Activated CD4-positive, CD25-positive, alpha-beta regulatory T cell treated with anti-CD3 and anti-CD28 coated beads, Interleukin-2, amount 50 U/mL, for 72 hours (primary cell): ENCODE measurements around the gene ZNF230.
A peak's percentile ranks its signal among the peaks of the same experiment; 100 is the strongest.

Experiments
- DNase-seq: peaks from one replicate; pipeline ENCODE4 v3.0.0; 2021

The ZNF230 gene

DNA sequence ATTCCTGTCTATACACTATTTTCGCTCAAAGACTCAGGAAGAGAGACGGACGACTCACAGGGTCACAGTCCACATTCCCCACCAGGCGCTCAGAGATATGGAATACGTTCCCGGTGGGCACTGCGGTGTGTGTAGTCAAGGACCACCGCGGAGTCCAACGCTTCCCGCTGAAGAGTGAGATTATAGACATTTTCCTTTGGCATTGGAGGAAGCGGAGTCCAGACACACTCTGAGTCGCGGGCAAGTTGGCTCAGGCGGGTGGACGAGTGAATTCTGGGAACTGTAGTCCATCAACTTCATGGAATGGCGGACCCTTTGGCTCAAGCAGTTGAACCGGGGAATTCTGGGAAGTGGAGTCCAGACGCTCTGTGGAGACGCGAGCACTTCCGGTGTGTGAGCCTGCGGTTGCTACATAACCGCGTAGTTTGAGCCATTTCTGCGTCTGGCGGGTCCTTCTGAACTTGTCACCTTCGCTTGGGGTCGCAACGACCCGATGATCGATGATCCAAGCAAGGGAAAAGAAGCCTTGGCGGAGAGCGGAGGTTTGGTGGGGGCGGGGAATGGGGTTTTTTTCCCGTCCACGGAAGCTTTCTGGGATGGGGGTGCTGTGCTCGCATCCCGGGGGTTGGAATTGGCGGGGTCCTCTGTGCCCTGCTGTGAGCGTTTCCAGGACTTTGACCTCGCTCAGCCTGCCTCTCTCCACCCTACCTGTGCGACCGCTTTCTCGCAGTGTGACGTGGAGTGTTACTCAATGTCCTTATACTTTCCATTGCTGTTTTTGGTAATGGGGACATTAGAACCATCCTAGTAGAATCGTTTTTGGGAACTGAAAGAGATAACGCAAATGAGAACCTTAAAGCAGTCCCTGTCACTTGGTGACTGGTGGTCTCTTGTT is at the start of gene ZNF230:
Gene ZNF230, plus strand, starts transcription at position 392 of the 895 bp plus-strand sequence. CDS start 4,122 bp downstream, outside the sequence.
- DNase-seq, result peak; percentile 68

- DNase-seq, result no peak
These were observed 45.9 kb upstream of the ZNF230 start for GRCh38 chr19:43956827-43957226.

DNA sequence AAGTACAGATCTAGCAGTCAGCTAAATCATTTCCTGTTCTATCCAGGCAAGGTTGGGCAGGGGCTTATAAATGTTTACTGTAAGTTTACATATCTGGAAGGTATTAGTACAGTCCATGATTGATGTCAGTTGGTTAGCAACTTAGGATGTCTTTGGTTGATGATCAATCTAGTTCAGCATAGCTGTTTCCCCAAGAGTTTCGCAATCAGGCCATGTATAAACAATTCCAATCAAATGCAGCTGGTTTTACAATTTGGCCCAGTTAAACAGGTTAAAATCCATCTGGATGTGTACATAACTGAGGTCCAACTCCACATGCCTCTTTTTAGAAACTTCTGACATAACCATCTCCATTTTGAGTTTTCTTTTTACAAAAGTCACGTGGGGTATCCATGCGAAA is 44.9 kb upstream of the ZNF230 start:
- no peak for DNase-seq

DNA sequence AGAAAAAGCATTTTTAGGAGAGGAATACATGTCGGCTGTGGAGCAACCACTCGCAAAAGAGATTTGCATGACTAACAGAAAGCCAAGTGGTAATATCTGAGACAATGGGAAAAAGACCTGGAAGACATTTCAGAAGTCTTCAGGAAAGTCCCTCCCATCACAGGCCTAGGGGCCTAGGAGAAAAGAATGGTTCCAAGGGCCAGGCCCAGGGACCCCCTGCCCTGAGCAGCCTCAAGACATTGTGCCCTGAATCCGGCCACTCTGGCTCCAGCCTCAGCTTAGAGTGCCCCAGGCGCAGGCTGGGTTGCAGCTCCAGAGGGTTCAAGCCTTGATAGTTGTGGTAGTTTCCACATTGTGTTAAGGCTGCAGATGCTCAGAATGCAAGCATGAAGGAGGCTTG is 42.3 kb upstream of the ZNF230 start:
- no peak for DNase-seq

GRCh38 chr19:43966079-43966694 is 36.6 kb upstream of the ZNF230 start:
- DNase-seq, result no peak

GRCh38 chr19:43976732-43977131 is 26.0 kb upstream of the ZNF230 start:
- no peak for DNase-seq

GRCh38 chr19:43983544-43983911 is 19.2 kb upstream of the ZNF230 start:
- no peak for DNase-seq

- peak; percentile 72 for DNase-seq
These were observed 18.7 kb upstream of the ZNF230 start, which contains the start of gene ZNF155 for GRCh38 chr19:43983912-43984686. TSS of gene ZNF155 (plus strand) at chr19:43984188. CDS start at chr19:43988544, 4,356 bp downstream.

DNA sequence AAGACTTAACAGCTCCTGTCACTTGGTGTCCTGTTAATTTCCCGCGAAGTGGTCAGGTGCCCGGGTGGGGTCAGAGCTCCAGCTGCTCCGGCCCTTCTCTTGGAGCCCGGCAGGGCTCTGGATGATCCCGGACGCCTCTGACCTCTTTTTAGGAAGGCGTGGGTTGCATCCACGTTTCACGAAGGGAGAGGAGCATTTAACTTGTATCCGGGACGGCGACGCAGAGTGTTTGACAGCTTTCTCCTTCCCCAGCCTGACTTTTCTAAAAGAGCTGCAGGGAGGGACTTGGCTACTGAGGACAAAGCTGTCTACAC is 18.1 kb upstream of the ZNF230 start:
- DNase-seq, result no peak

GRCh38 chr19:43997631-43998290 is 5.0 kb upstream of the ZNF230 start:
- no peak for DNase-seq

GRCh38 chr19:44002212-44002565 is 568 bp upstream of the ZNF230 start:
- DNase-seq, result no peak

- no peak for DNase-seq
These were observed 778 bp downstream of the ZNF230 start for GRCh38 chr19:44003461-44004009.

DNA sequence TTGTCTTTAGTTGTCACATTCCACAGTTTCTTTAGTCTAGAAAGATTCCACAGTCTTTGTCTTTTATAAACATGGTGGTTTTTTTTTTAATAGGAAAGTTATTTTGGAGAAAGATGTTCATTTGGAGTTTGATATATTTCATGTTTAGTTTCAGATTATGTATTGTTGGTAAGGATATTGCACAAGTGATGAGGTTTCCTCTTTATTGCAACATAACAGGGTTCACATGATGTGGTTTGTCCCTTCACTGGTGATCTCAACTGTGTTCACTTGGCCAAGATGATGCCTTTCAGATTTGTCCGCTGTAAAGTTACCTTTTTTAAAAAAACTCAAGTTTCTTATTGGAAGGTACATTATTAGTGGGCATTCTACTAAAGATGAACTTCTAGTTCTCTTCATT is 3.2 kb downstream of the ZNF230 start:
- no peak for DNase-seq

DNA sequence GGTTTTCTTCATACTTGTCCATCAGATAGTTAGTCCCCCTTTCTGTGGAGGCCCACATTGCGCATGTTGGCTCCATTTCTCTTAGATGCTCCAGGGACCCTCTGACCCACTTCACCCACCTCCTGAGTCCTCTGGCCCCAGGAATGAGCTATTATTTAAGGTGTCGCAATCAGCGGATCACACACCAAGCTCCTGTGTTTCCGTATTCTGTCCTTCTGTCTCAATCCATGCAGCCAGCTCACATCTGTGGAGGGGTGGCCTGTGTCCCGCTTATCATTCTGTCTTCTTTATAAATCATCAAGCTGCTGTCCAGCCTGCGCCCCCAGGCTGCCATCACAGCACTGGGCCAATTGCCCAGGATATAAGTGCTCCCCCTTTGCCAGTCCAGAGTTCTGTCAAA is 4.7 kb downstream of the ZNF230 start:
- DNase-seq, result no peak

DNA sequence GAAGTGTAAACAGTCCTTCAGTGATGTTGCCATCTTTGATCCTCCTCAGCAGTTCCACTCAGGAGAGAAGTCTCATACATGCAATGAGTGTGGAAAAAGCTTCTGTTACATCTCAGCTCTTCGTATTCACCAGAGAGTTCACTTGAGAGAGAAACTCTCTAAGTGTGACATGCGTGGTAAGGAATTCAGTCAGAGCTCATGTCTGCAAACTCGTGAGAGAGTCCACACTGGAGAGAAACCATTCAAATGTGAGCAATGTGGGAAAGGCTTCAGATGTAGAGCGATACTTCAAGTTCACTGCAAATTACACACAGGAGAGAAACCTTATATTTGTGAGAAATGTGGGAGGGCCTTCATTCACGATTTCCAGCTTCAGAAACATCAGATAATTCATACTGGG is 7.7 kb downstream of the ZNF230 start:
- no peak for DNase-seq

- DNase-seq, result no peak
These were observed 16.7 kb downstream of the ZNF230 start for GRCh38 chr19:44019498-44019897.

DNA sequence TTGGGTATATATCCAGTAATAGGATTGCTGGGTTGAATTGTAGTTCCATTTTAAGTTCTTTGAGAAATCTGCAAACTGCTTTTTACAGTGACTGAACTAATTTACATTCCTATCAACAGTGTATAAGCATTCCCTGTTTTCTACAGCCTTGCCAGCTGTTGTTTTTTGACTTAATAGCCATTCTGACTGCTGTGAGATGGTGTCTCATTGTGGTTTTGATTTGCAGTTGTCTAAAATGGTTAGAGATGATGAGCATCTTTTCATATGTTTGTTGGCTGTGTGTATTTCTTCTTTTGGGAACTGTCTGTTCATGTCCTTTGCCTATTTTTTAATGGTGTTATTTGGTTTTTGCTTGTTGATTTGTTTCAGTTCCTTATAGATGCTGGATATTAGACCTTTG is 18.5 kb downstream of the ZNF230 start:
- DNase-seq, result no peak

GRCh38 chr19:44024900-44025216 is 22.1 kb downstream of the ZNF230 start:
- DNase-seq, result no peak

- DNase-seq, result peak; percentile 73
These were observed 22.6 kb downstream of the ZNF230 start, which contains the start of gene ZNF222 for GRCh38 chr19:44025217-44025936. TSS of gene ZNF222 (plus strand) at chr19:44025379. CDS start at chr19:44025437, 58 bp downstream.

- DNase-seq, result no peak
These were observed 23.9 kb downstream of the ZNF230 start for GRCh38 chr19:44026622-44027021.

DNA sequence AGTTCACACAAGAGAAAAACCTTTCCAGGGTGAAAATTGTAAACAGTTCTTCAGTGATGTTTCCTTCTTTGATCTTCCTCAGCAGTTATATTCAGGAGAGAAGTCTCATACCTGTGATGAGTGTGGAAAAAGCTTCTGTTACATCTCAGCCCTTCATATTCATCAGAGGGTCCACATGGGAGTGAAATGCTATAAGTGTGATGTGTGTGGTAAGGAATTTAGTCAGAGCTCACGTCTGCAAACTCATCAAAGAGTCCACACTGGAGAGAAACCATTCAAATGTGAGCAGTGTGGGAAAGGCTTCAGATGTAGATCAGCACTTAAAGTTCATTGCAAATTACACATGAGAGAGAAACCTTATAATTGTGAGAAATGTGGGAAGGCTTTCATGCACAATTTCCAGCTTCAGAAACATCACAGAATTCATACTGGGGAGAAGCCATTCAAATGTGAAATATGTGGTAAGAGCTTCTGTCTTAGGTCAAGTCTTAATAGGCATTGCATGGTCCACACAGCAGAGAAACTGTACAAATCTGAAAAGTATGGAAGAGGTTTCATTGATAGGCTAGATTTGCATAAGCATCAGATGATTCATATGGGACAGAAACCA is 29.3 kb downstream of the ZNF230 start:
- no peak for DNase-seq

DNA sequence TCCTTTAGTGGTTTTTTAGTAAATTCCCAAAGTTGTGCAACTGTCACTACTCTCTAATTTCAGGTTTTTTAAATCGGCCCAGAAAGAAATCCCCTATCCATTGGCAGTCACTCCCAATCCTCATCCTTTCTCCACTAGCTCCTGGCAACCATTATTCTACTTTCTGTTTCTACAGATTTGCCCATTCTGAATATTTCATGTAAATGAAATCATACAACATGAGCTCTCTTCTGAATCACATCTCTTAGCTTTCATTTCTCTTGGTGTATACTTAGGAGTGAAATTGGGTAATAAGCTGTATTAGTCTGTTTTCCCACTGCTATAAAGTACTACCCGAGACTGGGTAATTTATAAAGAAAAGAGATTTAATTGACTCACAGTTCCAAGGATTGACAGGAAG is 39.4 kb downstream of the ZNF230 start:
- DNase-seq, result no peak
